GM12874 (cell line): ENCODE data around the gene APOBEC3A.

Source experiments
- CTCF ChIP-seq: IDR thresholded peaks from 2 replicates; pipeline ENCODE4 v1.5.1; 2011; ENCODE audit warnings: low read depth, mild to moderate bottlenecking, control low read depth, low read length, moderate library complexity; ENCODE audit not compliant: insufficient read depth

Gene APOBEC3A

GRCh38 chr22:38937036-38937435 is 20.4 kb upstream of the APOBEC3A start:
- TF ChIP-seq CTCF, result no peak

DNA sequence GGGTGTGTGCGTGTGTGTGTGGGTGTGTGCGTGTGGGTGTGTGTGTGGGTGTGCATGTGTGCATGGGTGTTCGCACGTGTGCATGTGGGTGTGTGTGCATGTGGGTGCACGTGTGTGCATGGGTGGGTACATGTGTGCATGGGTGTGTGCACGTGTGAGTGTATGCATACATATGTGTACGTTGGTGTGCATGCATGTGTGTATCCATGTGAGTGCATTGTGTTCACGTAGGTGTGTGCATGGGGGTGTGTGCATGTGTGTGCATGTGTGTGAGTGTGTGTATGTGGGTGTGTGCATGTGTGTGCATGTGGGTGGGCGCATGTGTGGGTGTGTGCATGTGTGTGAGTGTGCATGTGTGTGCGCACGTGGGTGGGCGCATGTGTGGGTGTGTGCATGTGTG is 19.9 kb upstream of the APOBEC3A start:
- no peak for TF ChIP-seq CTCF

- TF ChIP-seq CTCF, result no peak
These were observed 19.2 kb upstream of the APOBEC3A start for GRCh38 chr22:38938221-38938620.

- no peak for TF ChIP-seq CTCF
These were observed 18.5 kb upstream of the APOBEC3A start for GRCh38 chr22:38938925-38939324.

DNA sequence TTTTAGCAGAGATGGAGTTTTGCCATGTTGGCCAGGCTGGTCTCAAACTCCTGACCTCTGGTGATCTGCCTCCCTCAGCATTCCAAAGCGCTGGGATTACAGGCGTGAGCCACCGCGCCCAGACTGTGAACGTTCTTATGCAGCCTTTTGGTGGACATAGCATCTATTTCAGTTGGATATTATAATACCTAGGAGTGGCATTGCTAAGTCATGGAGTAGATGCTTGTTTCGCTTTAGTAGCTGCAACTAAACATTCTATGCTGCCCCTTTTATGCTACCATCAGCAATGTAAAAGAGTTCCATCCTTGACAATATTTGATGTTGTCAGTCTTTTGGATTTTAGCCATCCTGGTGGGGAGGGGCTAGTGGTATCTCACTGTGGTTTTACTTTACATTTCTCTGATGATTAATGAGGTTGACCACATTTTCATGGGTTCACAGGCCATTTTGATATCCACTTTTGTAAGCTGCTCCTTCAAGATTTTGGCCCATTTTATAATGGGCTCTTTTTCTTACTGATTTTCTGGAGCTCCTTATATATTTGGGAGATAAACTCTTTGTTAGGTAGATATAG is 16.5 kb upstream of the APOBEC3A start:
- TF ChIP-seq CTCF, result no peak

DNA sequence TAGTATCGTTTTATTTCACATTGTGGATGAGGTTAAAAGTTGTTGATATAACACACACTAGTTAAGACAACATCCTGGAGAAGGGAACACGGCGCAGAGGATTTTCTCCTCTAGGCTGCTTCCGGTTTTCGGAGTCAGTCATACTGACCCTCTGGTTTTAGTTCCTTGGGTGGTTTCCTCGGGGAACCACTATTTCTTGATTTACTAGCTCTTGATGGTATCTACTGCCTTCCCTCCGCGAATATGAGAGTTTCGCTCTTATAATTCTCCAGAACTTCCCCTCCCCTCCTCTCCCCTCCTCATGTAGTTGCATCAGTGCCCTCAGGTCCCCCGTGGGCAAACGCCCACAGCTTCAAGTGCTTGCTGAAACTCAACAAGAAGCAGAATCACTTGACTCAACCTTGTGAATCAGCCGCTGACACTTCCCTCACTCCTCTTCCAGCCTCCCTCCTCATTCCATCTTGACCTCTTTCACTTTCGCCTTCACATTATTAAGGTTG is 15.9 kb upstream of the APOBEC3A start:
- TF ChIP-seq CTCF, result no peak

- no peak for TF ChIP-seq CTCF
These were observed 14.7 kb upstream of the APOBEC3A start for GRCh38 chr22:38942702-38943101.
